ENCODE results near the gene BBIP1. TPM values are rescaled to one million over a fixed set of nuclear protein-coding genes. Genes with fewer than 3 reads are reported as not detected.
A peak's percentile ranks its signal among the peaks of the same experiment; 100 is the strongest.
"Not testable (repeated sequence)": the region's sequence is repeated elsewhere in the genome, so short reads cannot be mapped to it uniquely, and the experiment has no call there.

The BBIP1 gene
- polyA plus RNA-seq, 3 donors: 40.6 to 58.4 (median 55.0) TPM

- peak; percentile 97 to 100 (median 99) for DNase-seq (ENCODE audit: extremely low read depth in 1 of 11, low read depth in 9 of 11, low spot score in 4 of 11)
These were observed 47.5 kb downstream of the BBIP1 start, which contains the start of gene PDCD4 for GRCh38 chr10:110871298-110872084. TSS of gene PDCD4 (plus strand) at chr10:110871928. CDS start at chr10:110876028, 4,100 bp downstream.

- no peak for DNase-seq (ENCODE audit: extremely low read depth in 1 of 11, low read depth in 9 of 11, low spot score in 4 of 11)
These were observed 48.1 kb downstream of the BBIP1 start for GRCh38 chr10:110870823-110871297.

GRCh38 chr10:110868981-110869380, 50.0 kb downstream of the BBIP1 start:
- DNase-seq (ENCODE audit: extremely low read depth in 1 of 11, low read depth in 9 of 11, low spot score in 4 of 11): no peak

- no peak for DNase-seq (ENCODE audit: extremely low read depth in 1 of 11, low read depth in 9 of 11, low spot score in 4 of 11)
These were observed 51.0 kb downstream of the BBIP1 start for GRCh38 chr10:110867807-110868465.

- DNase-seq (ENCODE audit: extremely low read depth in 1 of 11, low read depth in 9 of 11, low spot score in 4 of 11): not testable (repeated sequence)
These were observed 51.8 kb downstream of the BBIP1 start for GRCh38 chr10:110867011-110867806.

- DNase-seq (ENCODE audit: extremely low read depth in 1 of 11, low read depth in 9 of 11, low spot score in 4 of 11): no peak
These were observed 53.0 kb downstream of the BBIP1 start for GRCh38 chr10:110865809-110866482.

- DNase-seq (ENCODE audit: extremely low read depth in 1 of 11, low read depth in 9 of 11, low spot score in 4 of 11): no peak
These were observed 53.7 kb downstream of the BBIP1 start for GRCh38 chr10:110865186-110865808.

GRCh38 chr10:110864662-110865140, 54.3 kb downstream of the BBIP1 start:
- no peak for DNase-seq (ENCODE audit: extremely low read depth in 1 of 11, low read depth in 9 of 11, low spot score in 4 of 11)

- no peak for DNase-seq (ENCODE audit: extremely low read depth in 1 of 11, low read depth in 9 of 11, low spot score in 4 of 11)
These were observed 55.0 kb downstream of the BBIP1 start for GRCh38 chr10:110863956-110864355.

GRCh38 chr10:110863361-110863760, 55.6 kb downstream of the BBIP1 start:
- DNase-seq (ENCODE audit: extremely low read depth in 1 of 11, low read depth in 9 of 11, low spot score in 4 of 11): no peak

- no peak for DNase-seq (ENCODE audit: extremely low read depth in 1 of 11, low read depth in 9 of 11, low spot score in 4 of 11)
These were observed 56.0 kb downstream of the BBIP1 start for GRCh38 chr10:110862961-110863360.

GRCh38 chr10:110861930-110862649, 56.9 kb downstream of the BBIP1 start:
- DNase-seq (ENCODE audit: extremely low read depth in 1 of 11, low read depth in 9 of 11, low spot score in 4 of 11): no peak

GRCh38 chr10:110861476-110861875, 57.5 kb downstream of the BBIP1 start:
- no peak for DNase-seq (ENCODE audit: extremely low read depth in 1 of 11, low read depth in 9 of 11, low spot score in 4 of 11)

GRCh38 chr10:110860576-110861241, 58.3 kb downstream of the BBIP1 start:
- DNase-seq (ENCODE audit: extremely low read depth in 1 of 11, low read depth in 9 of 11, low spot score in 4 of 11): no peak

- no peak for DNase-seq (ENCODE audit: extremely low read depth in 1 of 11, low read depth in 9 of 11, low spot score in 4 of 11)
These were observed 59.0 kb downstream of the BBIP1 start for GRCh38 chr10:110859973-110860376.

GRCh38 chr10:110859206-110859972, 59.6 kb downstream of the BBIP1 start:
- DNase-seq (ENCODE audit: extremely low read depth in 1 of 11, low read depth in 9 of 11, low spot score in 4 of 11): no peak

Data from renal cortex interstitium (tissue), 11 donors.